ENCODE data around the gene MRPL23. TPM values are rescaled to one million over a fixed set of nuclear protein-coding genes. Genes with fewer than 3 reads are reported as not detected.

MRPL23 gene
- total RNA-seq, result 26.0 TPM
- long read RNA-seq, partial matches to known transcripts, result 0 of 5 reads
- long read RNA-seq, other reads (novel, unspliced or antisense), result 2 of 5 reads

GRCh38 chr11:1946812-1947484, at the start of gene MRPL23:
Gene MRPL23, plus strand, starts transcription at chr11:1947332. Its CDS starts 31 bp downstream, at chr11:1947363.
- no peak for DNase-seq (ENCODE audit: low spot score)

- DNase-seq (ENCODE audit: low spot score), result no peak
Observed at GRCh38 chr11:1899090-1899489, 48.0 kb upstream of the MRPL23 start.

GRCh38 chr11:1899686-1900085, 47.4 kb upstream of the MRPL23 start:
- DNase-seq (ENCODE audit: low spot score), result no peak

GRCh38 chr11:1906181-1906580, 41.0 kb upstream of the MRPL23 start:
- no peak for DNase-seq (ENCODE audit: low spot score)

GRCh38 chr11:1906611-1907423, 40.3 kb upstream of the MRPL23 start:
- DNase-seq (ENCODE audit: low spot score), result peak; percentile 75

- DNase-seq (ENCODE audit: low spot score), result no peak
Observed at GRCh38 chr11:1908618-1909017, 38.5 kb upstream of the MRPL23 start.

GRCh38 chr11:1909524-1909923, 37.6 kb upstream of the MRPL23 start:
- peak; percentile 14 for DNase-seq (ENCODE audit: low spot score)

- no peak for DNase-seq (ENCODE audit: low spot score)
Observed at GRCh38 chr11:1912289-1912878, 34.7 kb upstream of the MRPL23 start.

GRCh38 chr11:1913271-1914060, 33.7 kb upstream of the MRPL23 start:
- DNase-seq (ENCODE audit: low spot score), result no peak

- no peak for DNase-seq (ENCODE audit: low spot score)
Observed at GRCh38 chr11:1915795-1916131, 31.4 kb upstream of the MRPL23 start.

GRCh38 chr11:1916132-1916985, 30.8 kb upstream of the MRPL23 start:
- no peak for DNase-seq (ENCODE audit: low spot score)

- no peak for DNase-seq (ENCODE audit: low spot score)
Observed at GRCh38 chr11:1916986-1917522, 30.1 kb upstream of the MRPL23 start.

GRCh38 chr11:1917523-1918435, 29.4 kb upstream of the MRPL23 start:
- no peak for DNase-seq (ENCODE audit: low spot score)

- DNase-seq (ENCODE audit: low spot score), result no peak
Observed at GRCh38 chr11:1918436-1919315, 28.5 kb upstream of the MRPL23 start.

- no peak for DNase-seq (ENCODE audit: low spot score)
Observed at GRCh38 chr11:1919391-1920127, 27.6 kb upstream of the MRPL23 start, which contains the start of gene TNNT3. Gene TNNT3, plus strand, starts transcription at chr11:1919703. Its CDS starts 3,172 bp downstream, at chr11:1922875.

GRCh38 chr11:1920128-1920908, 26.8 kb upstream of the MRPL23 start:
- DNase-seq (ENCODE audit: low spot score), result no peak
